Measurements from ENCODE around the gene GALM.

The GALM gene

GRCh38 chr2:38655441-38655840 lies 10.5 kb upstream of the GALM start:
- no peak for TF ChIP-seq CTCF (conservative IDR thresholded peaks at IDR 0.05; ENCODE audit: low read length)
- no peak for DNase-seq (ENCODE audit: low read depth)

GRCh38 chr2:38656866-38657480 lies 8.9 kb upstream of the GALM start:
- TF ChIP-seq CTCF (conservative IDR thresholded peaks at IDR 0.05; ENCODE audit: low read length), result no peak
- H3K4me3 ChIP-seq (ENCODE audit: low read length), result no peak overlapping the region
- DNase-seq (ENCODE audit: low read depth), result no peak

More at GRCh38 chr2:38655441-38655840, 10.5 kb upstream of the GALM start:
- no peak overlapping the region for H3K4me3 ChIP-seq (ENCODE audit: low read length)

- TF ChIP-seq CTCF (conservative IDR thresholded peaks at IDR 0.05; ENCODE audit: low read length), result no peak
- H3K4me3 ChIP-seq (ENCODE audit: low read length), result no peak overlapping the region
- DNase-seq (ENCODE audit: low read depth), result no peak
Measured at GRCh38 chr2:38658613-38659012, 7.3 kb upstream of the GALM start.

GRCh38 chr2:38659115-38659514 lies 6.8 kb upstream of the GALM start:
- no peak for DNase-seq (ENCODE audit: low read depth)
- no peak for TF ChIP-seq CTCF (conservative IDR thresholded peaks at IDR 0.05; ENCODE audit: low read length)
- no peak overlapping the region for H3K4me3 ChIP-seq (ENCODE audit: low read length)

GRCh38 chr2:38660282-38660681 lies 5.6 kb upstream of the GALM start:
- H3K4me3 ChIP-seq (ENCODE audit: low read length), result no peak overlapping the region
- no peak for DNase-seq (ENCODE audit: low read depth)
- no peak for TF ChIP-seq CTCF (conservative IDR thresholded peaks at IDR 0.05; ENCODE audit: low read length)

- no peak for TF ChIP-seq CTCF (conservative IDR thresholded peaks at IDR 0.05; ENCODE audit: low read length)
- DNase-seq (ENCODE audit: low read depth), result peak; percentile 14
- H3K4me3 ChIP-seq (ENCODE audit: low read length), result no peak overlapping the region
Measured at GRCh38 chr2:38661306-38661705, 4.6 kb upstream of the GALM start.

GRCh38 chr2:38666556-38666910 lies 619 bp downstream of the GALM start:
- no peak for TF ChIP-seq CTCF (conservative IDR thresholded peaks at IDR 0.05; ENCODE audit: low read length)
- peak overlapping the region; percentile 79 for H3K4me3 ChIP-seq (ENCODE audit: low read length)
- DNase-seq (ENCODE audit: low read depth), result peak; percentile 3

All from AG10803 (cell line).